Kidney epithelial cell (primary cell): ENCODE measurements around the gene CBLB. TPM values are rescaled to one million over a fixed set of nuclear protein-coding genes. Genes with fewer than 3 reads are reported as not detected.

Experiments
- DNase-seq: peaks from one replicate; pipeline ENCODE4 v3.0.0-alpha.2; 2010; ENCODE audit warnings: low read depth
- H3K27me3 ChIP-seq: 2 replicates; pipeline ENCODE4 v1.6.0; 2011; ENCODE audit warnings: low read length; ENCODE audit not compliant: control insufficient read depth, insufficient read depth
- H3K36me3 ChIP-seq: 2 replicates; pipeline ENCODE4 v1.5.1; 2011; ENCODE audit warnings: low read length; ENCODE audit not compliant: control insufficient read depth, insufficient read depth
- H3K4me3 ChIP-seq: 2 replicates; pipeline ENCODE4 v1.5.1; 2011; ENCODE audit warnings: low read depth, mild to moderate bottlenecking, control low read depth, low read length
- total RNA-seq: library from RNA; depleted of rRNA; stranded (reverse); fragments of >200 nt; gene quantifications from 2 replicates; pipeline ENCODE4 v1.2.3, GENCODE V29; 2015
- TF ChIP-seq, protein P1 (sequence below): IDR thresholded peaks from 2 replicates; pipeline ENCODE4 v1.5.1; 2011; ENCODE audit warnings: mild to moderate bottlenecking, moderate library complexity, low read length, control low read depth, inconsistent platforms; ENCODE audit not compliant: insufficient read depth, poor library complexity, severe bottlenecking

CBLB gene
- total RNA-seq, 1 donor from 2014 or later: 27.2 TPM

DNA sequence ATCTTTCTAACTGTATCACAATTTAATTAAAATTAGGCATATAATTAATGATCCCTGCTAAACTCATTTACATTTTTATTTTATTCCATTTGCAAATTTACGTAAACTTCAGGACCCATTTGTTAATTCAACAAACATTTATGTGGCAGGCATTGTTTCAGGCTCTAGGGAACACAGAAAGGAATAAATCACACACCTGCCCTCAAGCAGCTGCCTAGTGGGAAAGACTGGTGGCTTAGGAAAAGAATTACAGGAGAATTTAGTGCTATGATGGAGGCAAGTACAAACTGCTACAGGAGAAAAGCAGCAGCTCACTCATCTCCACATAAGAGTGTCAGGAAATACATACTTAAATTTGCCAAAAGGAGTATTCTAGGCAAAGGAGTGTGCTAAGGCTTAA lies 11.2 kb downstream of the CBLB start:
- TF ChIP-seq, protein P1, sequence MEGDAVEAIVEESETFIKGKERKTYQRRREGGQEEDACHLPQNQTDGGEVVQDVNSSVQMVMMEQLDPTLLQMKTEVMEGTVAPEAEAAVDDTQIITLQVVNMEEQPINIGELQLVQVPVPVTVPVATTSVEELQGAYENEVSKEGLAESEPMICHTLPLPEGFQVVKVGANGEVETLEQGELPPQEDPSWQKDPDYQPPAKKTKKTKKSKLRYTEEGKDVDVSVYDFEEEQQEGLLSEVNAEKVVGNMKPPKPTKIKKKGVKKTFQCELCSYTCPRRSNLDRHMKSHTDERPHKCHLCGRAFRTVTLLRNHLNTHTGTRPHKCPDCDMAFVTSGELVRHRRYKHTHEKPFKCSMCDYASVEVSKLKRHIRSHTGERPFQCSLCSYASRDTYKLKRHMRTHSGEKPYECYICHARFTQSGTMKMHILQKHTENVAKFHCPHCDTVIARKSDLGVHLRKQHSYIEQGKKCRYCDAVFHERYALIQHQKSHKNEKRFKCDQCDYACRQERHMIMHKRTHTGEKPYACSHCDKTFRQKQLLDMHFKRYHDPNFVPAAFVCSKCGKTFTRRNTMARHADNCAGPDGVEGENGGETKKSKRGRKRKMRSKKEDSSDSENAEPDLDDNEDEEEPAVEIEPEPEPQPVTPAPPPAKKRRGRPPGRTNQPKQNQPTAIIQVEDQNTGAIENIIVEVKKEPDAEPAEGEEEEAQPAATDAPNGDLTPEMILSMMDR: no peak
- Histone ChIP-seq H3K27me3 (no peaks in the 10 kb centered on the region), H3K4me3 (no peak overlapping the region), H3K36me3 (no peaks in the 10 kb centered on the region)
- no peak for DNase-seq

DNA sequence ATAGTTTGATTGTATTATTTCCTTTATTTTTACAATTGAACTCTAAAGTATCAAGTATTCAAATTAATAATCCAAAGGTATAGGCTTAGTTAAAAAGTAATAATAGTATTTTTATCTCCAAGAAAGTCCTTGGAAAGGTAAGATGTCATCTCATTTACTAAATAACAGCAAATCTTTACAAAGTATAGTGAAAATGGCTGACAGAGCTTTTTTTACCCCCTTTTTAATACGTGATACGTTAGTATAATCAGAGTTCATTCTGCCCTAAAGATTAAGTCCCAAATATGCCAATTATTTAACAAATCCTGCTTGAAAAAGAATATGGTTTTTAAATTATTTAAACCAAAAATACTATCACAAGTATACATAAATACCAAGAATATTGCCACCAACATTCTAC lies 12.2 kb downstream of the CBLB start:
- no peak for DNase-seq
- TF ChIP-seq, protein P1: no peak
- no peaks in the 10 kb centered on the region for H3K27me3 ChIP-seq
- no peak overlapping the region for H3K4me3 ChIP-seq
- H3K36me3 ChIP-seq: no peaks in the 10 kb centered on the region

DNA sequence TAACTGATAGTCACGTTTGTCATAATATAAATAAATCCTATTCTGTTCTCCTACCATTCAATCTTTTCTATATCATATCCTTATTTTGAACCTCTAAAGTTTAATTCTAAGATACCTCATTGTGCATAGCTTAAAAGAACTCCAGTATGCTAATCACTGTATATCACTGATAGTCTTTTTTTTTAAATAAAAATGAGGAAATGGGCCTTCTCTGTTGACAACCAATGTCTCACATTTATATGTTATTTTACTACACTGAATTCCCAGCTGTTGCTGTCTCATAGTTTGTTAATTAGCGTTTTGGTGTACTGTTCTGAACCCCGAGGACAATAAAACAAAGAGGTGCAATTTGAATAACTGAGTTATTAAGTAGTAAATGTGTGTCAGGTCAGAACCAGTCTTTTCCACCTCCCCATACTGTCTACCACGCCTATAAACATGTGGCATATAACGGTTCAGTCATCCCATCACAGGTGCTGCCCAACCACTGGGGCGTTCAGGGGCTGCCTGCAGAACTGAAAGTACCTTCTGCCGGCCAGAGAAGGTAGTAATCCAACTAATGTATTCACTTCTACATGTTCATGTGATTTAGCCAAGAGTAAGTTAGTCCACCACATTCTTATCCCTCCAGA lies 14.9 kb downstream of the CBLB start:
- TF ChIP-seq, protein P1: no peak
- H3K27me3 ChIP-seq: no peaks in the 10 kb centered on the region
- H3K4me3 ChIP-seq: no peak overlapping the region
- H3K36me3 ChIP-seq: no peaks in the 10 kb centered on the region
- no peak for DNase-seq

DNA sequence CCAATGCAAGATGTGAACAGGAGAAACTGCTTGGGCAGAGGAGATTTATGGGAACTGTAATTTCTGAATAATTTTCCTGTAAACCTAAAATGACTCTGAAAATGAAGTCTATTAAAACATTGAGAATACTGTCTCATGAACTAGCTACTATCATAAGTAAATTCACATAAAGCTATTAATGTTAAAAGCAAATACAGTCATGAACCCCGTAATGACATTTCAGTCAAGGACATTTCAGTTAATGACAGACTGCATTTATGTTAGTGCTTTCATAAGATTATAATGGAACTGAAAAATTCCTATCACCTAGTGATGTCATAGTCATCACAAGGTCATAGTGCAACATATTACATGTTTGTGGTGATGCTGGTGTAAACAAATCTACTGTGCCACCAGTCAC lies 17.2 kb downstream of the CBLB start:
- H3K36me3 ChIP-seq: no peaks in the 10 kb centered on the region
- TF ChIP-seq, protein P1: no peak
- no peaks in the 10 kb centered on the region for H3K27me3 ChIP-seq
- H3K4me3 ChIP-seq: no peak overlapping the region
- no peak for DNase-seq

DNA sequence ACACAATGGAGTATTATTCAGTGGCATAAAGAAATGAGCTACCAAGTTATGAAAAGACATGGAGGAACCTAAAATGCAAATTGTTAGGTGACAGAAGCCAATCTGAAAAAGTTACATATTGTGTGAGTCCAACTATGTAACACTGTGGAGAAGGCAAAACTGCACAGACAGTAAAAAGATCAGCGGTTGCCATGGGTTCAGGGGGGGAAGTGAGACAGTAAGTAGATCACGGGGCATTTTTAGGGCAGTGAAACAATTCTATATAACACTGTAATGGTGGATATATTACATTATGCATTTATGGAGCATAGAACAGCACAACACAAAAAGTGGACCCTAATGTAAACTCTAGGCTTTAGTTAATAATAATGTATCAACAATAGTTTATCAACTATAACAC lies 17.6 kb downstream of the CBLB start:
- no peak for DNase-seq
- H3K36me3 ChIP-seq: no peaks in the 10 kb centered on the region
- TF ChIP-seq, protein P1: no peak
- H3K27me3 ChIP-seq: no peaks in the 10 kb centered on the region
- no peak overlapping the region for H3K4me3 ChIP-seq

DNA sequence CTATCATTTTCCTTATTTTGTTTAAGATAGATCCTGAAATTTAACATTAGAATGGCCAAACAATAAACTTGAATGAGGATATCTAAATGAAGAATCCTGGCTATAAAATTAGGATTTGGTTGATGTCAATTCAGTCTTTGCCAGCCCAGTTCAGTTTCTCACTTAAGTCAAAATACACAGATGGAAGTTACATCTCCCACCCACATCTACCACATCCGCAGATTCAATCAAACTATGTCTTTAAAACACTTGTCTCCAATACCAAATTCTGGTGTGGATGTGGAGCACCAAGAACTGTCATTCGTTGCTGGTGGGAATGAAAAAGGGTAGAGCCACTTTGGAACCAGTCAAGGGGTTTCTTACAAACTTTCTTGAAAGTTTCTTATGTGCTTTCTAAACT lies 18.2 kb downstream of the CBLB start:
- DNase-seq: no peak
- no peaks in the 10 kb centered on the region for H3K27me3 ChIP-seq
- H3K36me3 ChIP-seq: no peaks in the 10 kb centered on the region
- TF ChIP-seq, protein P1: no peak
- no peak overlapping the region for H3K4me3 ChIP-seq
